ENCODE measurements around the gene TIMM10. TPM values are rescaled to one million over a fixed set of nuclear protein-coding genes. Genes with fewer than 3 reads are reported as not detected.
A peak's percentile ranks its signal among the peaks of the same experiment; 100 is the strongest.

TIMM10 gene
- total RNA-seq, 1 donor from 2014 or later: 16.6 TPM

- no peak for DNase-seq (ENCODE audit: low read depth)
Measured at GRCh38 chr11:57484141-57484710, 46.3 kb downstream of the TIMM10 start.

GRCh38 chr11:57483562-57483918 lies 47.0 kb downstream of the TIMM10 start:
- DNase-seq (ENCODE audit: low read depth): no peak

GRCh38 chr11:57482782-57483561 lies 47.6 kb downstream of the TIMM10 start:
- DNase-seq (ENCODE audit: low read depth): no peak

DNA sequence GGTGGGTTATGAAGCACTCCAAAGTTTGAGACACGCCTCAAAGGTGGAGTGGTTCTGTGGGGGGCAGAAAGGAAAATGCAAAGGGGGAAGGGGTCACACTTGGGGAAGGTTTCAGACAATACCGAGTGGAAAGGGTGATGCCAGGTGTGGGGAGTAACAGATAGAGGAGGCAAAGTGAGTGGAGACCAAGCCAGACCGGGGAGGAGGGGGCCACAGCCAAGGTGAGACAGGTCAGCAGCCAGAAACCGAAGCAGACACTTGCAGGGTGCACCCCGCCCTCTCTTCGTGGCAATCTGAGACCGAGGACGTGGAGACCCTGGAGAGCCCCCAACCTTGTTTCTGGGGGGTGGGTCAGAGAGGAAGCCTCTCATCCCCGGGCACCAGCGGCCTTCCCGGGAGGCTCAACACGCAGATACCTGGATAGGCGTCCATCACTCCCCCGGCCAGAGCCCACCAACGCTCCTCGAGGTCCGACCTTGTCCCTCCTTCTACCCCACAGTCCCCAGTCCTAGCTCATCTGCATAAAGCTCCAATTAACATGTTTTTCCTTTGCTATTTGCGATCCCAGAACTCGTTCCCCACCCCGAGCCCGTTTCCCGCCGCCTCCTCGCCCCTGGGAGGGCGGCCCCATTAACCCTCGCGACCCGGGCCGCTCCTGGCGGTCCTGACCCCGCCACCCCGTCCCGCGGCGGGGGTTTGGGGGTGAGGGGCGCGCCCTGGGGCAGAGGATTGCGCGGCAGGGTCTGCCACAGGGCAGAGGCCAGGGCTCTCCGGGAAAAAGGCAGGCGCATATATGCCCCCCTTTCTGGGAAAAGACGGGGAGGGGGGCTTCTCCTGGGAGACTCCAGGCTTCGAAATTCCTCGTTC lies 48.4 kb downstream of the TIMM10 start:
- DNase-seq (ENCODE audit: low read depth): no peak

GRCh38 chr11:57481315-57481714 lies 49.2 kb downstream of the TIMM10 start:
- no peak for DNase-seq (ENCODE audit: low read depth)

- DNase-seq (ENCODE audit: low read depth): peak; percentile 22
Measured at GRCh38 chr11:57480409-57481137, 50.0 kb downstream of the TIMM10 start.

GRCh38 chr11:57479911-57480310 lies 50.6 kb downstream of the TIMM10 start:
- no peak for DNase-seq (ENCODE audit: low read depth)

DNA sequence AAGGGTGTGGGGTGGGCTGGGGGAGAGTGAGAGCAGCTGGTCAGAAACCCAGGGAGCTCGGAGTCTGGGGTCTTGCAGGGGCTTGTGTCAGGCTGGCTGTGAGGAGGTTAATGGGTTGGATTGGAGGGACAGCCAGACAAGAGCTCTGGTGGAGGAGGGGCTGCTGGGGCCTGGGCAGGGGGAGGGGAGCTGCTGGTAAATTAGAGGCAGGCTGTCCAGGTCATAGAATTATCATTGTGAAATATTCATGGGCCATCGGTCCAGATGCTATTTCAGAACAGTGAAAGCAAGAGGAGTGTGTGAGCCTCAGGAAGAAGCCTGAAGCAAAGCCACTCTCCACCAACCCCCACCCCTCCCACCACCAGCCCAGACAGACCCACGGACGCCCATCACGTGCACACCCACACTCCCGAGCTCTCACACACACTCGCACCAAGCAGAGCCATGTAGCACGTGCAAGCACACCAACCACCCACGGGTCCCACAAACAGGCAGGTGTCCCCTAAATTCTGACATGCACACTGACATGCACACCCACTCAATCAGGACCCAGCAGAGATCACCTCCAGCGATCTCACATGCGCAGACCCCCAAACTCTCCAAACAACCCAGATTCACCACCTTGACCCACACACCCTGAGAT lies 51.4 kb downstream of the TIMM10 start:
- DNase-seq (ENCODE audit: low read depth): no peak

Other genes with a start within 250 kb of the TIMM10 start
- 91.3 and 157 TPM in 2 replicates for gene TNKS1BP1, start 205.8 kb downstream of the TIMM10 start, total RNA-seq
- gene SSRP1, start 194.9 kb downstream of the TIMM10 start, total RNA-seq: 55.0 and 120 TPM in 2 replicates
- not detected in 2 replicates for gene P2RX3, start 192.4 kb downstream of the TIMM10 start, total RNA-seq
- not detected in 2 replicates for gene PRG3, start 149.6 kb downstream of the TIMM10 start, total RNA-seq
- not detected in 2 replicates for gene PRG2, start 140.1 kb downstream of the TIMM10 start, total RNA-seq
- 46.4 and 47.9 TPM in 2 replicates for gene SLC43A3, start 103.6 kb downstream of the TIMM10 start, total RNA-seq
- 0.05 TPM in 1 of 2 replicates, not detected in the other for gene RTN4RL2, start 70.2 kb downstream of the TIMM10 start, total RNA-seq
- 1.2 TPM in 2 replicates for gene SLC43A1, start 15.1 kb downstream of the TIMM10 start, total RNA-seq
- not detected in 2 replicates for gene SMTNL1, start 6.8 kb upstream of the TIMM10 start, total RNA-seq
- 24.7 and 38.3 TPM in 2 replicates for gene UBE2L6, start 36.9 kb upstream of the TIMM10 start, total RNA-seq
- 4.2 and 61.4 TPM in 2 replicates for gene SERPING1, start 66.9 kb upstream of the TIMM10 start, total RNA-seq
- 0.35 TPM in 1 of 2 replicates, not detected in the other for gene YPEL4, start 119.2 kb upstream of the TIMM10 start, total RNA-seq
- gene CLP1, start 127.0 kb upstream of the TIMM10 start, total RNA-seq: 20.3 and 34.6 TPM in 2 replicates
- gene ZDHHC5, start 137.4 kb upstream of the TIMM10 start, total RNA-seq: 45.1 and 79.9 TPM in 2 replicates
- 11.5 and 16.1 TPM in 2 replicates for gene MED19, start 181.5 kb upstream of the TIMM10 start, total RNA-seq
- 61.1 and 78.2 TPM in 2 replicates for gene TMX2, start 181.8 kb upstream of the TIMM10 start, total RNA-seq
- 48.1 and 94.8 TPM in 2 replicates for gene SELENOH, start 210.7 kb upstream of the TIMM10 start, total RNA-seq
- gene BTBD18, start 221.1 kb upstream of the TIMM10 start, total RNA-seq: not detected in 2 replicates
- 157 and 260 TPM in 2 replicates for gene CTNND1, start 231.0 kb upstream of the TIMM10 start, total RNA-seq